ENCODE data around the gene PI16. TPM values are rescaled to one million over a fixed set of nuclear protein-coding genes. Genes with fewer than 3 reads are reported as not detected.
"Not testable (repeated sequence)": the region's sequence is repeated elsewhere in the genome, so short reads cannot be mapped to it uniquely, and the experiment has no call there.

Gene PI16
- total and polyA plus RNA-seq, 8 donors, result 0.23 to 7.3 (median 1.7) TPM

- peak overlapping the region; percentile 94 to 99 (median 96) for H3K27ac ChIP-seq
- H3K9me3 ChIP-seq, result no peaks in the 10 kb centered on the region
- no peaks in the 10 kb centered on the region for H3K36me3 ChIP-seq
- intact Hi-C loops (cut with DNase I), result no loop called here
- no peaks in the 10 kb centered on the region for H3K27me3 ChIP-seq
- DNase-seq (no peak), FAIRE-seq (no peak), ATAC-seq (peak in 1 of 4 donors; percentile 29)
- H3K4me3 ChIP-seq, result peak overlapping the region; percentile 68 to 99 (median 98)
- H3K4me1 ChIP-seq, result peaks cover 4 to 23% (median 9%) of the 10 kb centered on the region in 3 donors
- TF ChIP-seq, protein P1, sequence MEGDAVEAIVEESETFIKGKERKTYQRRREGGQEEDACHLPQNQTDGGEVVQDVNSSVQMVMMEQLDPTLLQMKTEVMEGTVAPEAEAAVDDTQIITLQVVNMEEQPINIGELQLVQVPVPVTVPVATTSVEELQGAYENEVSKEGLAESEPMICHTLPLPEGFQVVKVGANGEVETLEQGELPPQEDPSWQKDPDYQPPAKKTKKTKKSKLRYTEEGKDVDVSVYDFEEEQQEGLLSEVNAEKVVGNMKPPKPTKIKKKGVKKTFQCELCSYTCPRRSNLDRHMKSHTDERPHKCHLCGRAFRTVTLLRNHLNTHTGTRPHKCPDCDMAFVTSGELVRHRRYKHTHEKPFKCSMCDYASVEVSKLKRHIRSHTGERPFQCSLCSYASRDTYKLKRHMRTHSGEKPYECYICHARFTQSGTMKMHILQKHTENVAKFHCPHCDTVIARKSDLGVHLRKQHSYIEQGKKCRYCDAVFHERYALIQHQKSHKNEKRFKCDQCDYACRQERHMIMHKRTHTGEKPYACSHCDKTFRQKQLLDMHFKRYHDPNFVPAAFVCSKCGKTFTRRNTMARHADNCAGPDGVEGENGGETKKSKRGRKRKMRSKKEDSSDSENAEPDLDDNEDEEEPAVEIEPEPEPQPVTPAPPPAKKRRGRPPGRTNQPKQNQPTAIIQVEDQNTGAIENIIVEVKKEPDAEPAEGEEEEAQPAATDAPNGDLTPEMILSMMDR (IDR thresholded peaks at IDR 0.05), result no peak
- WGBS, 2 donors, result 1% methylated on average over 8 of the region's 8 CpGs
These were observed 32.1 kb downstream of the PI16 start for GRCh38 chr6:36986704-36987047.

GRCh38 chr6:36989264-36989663, 34.7 kb downstream of the PI16 start:
- Histone ChIP-seq H3K9me3 (no peaks in the 10 kb centered on the region), H3K4me3 (no peak overlapping the region), H3K36me3 (no peaks in the 10 kb centered on the region), H3K4me1 (peaks cover 2 to 5% (median 3%) of the 10 kb centered on the region in 3 donors), H3K27ac (no peak overlapping the region), H3K27me3 (no peaks in the 10 kb centered on the region)
- ATAC-seq (no peak), FAIRE-seq (no peak), DNase-seq (no peak)
- intact Hi-C loops (cut with DNase I), result no loop called here
- 74 to 83% methylated on average over 6 of the region's 6 CpGs for WGBS, 2 donors
- TF ChIP-seq, protein P1 (IDR thresholded peaks at IDR 0.05), result no peak

DNA sequence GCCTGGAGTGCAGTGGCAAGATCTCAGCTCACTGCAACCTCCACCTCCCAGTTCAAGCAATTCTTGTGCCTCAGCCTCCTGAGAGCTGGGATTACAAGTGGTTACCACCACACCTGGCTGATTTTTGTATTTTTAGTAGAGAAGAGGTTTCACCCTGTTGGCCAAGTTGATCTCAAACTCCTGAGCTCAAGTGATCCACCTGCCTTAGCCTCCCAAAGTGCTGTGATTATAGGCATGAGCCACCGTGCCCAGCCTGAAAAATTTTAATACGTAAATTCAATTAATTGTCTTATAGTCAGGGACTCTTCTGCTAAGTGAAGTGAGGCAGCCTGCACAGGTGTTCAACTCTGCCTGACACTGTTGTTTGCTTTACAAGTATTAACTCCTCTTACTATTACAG, 35.9 kb downstream of the PI16 start:
- H3K36me3 ChIP-seq; H3K4me1 ChIP-seq; FAIRE-seq; ATAC-seq; DNase-seq; intact Hi-C loops (cut with DNase I); H3K27ac ChIP-seq; H3K4me3 ChIP-seq; H3K9me3 ChIP-seq; H3K27me3 ChIP-seq: not testable (repeated sequence)
- WGBS, 2 donors, result 71 to 77% methylated on average over 2 of the region's 2 CpGs

DNA sequence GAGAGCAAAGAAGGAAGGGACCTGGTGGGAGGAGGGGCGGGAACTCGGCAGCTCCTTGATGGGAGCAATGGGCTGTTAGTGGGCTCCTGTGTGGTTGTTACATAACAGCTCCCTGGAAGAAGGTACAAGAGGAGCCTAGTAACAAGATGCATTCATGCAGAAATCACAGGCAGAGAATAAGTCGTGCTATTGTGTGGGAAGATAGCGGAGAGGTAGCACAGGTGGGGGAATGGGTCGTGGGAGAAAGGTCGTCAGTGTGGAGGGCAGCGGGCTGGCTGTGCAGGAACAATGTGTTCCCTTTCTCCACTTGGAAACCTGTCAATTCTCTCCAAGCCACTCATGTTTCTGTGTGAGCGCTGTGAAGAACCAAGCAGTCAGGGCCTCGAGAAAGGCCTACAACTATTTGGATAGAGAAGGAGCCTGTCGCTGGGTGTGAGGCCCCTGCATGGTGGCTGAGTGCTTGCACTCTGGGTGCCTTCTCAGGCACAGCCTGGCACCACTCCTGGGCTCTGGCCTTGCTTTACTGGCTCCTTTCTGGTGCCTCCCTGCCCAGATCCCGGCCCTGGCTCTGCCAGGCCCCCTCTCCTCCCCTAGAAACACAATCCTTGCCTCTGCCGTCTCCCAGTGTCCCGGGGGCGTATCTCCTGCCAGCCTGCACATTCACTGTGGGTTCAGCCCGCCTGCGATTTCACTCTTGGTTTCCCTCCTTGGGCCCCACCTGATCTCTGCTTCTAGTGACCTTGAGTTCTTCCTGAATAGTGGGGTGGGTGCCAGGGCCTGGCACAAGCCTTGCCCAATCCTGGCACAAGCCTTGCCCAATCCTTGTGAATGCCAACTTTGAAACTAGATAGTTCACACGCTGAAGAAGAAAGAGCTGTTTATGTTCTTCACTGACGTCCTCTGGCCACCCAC, 43.5 kb downstream of the PI16 start:
- Histone ChIP-seq H3K4me1 (peaks cover 22 to 25% (median 23%) of the 10 kb centered on the region in 3 donors), H3K9me3 (no peaks in the 10 kb centered on the region), H3K4me3 (no peak overlapping the region), H3K27ac (peak overlapping the region; percentile 86 to 95 (median 91)), H3K36me3 (no peaks in the 10 kb centered on the region), H3K27me3 (no peaks in the 10 kb centered on the region)
- peak; percentile 82 to 95 (median 92) for ATAC-seq
- 11 to 17% methylated on average over 18 of the region's 18 CpGs for WGBS, 2 donors
- intact Hi-C loops (cut with DNase I), result no loop called here
- TF ChIP-seq, protein P1 (IDR thresholded peaks at IDR 0.05), result no peak
- DNase-seq, result peak; percentile 77 to 91 (median 86)
- no peak for FAIRE-seq

GRCh38 chr6:36998723-36999038, 44.1 kb downstream of the PI16 start:
- WGBS, 2 donors, result 38 to 40% methylated on average over 8 of the region's 8 CpGs
- ATAC-seq (no peak), DNase-seq (no peak), FAIRE-seq (no peak)
- peaks cover 22 to 25% (median 23%) of the 10 kb centered on the region in 3 donors for H3K4me1 ChIP-seq
- H3K4me3 ChIP-seq, result no peak overlapping the region
- H3K9me3 ChIP-seq, result no peaks in the 10 kb centered on the region
- no peaks in the 10 kb centered on the region for H3K27me3 ChIP-seq
- H3K27ac ChIP-seq, result peak overlapping the region; percentile 86 to 95 (median 91)
- intact Hi-C loops (cut with DNase I), result no loop called here
- H3K36me3 ChIP-seq, result no peaks in the 10 kb centered on the region
- TF ChIP-seq, protein P1 (IDR thresholded peaks at IDR 0.05), result no peak
